Lower lobe of right lung (tissue), 2 donors: ENCODE data around the gene HOXA3. TPM values are rescaled to one million over a fixed set of nuclear protein-coding genes. Genes with fewer than 3 reads are reported as not detected.

Experiments
- ATAC-seq, 2 donors: fragments of 200-7000 bp; cut with Tn5 transposase; one replicate each; pipeline ENCODE4 v1.9.1; 2020 to 2022; ENCODE audit warnings: mild to moderate bottlenecking in 2 of 2, moderate library complexity in 2 of 2
- DNase-seq: peaks from one replicate; pipeline ENCODE4 v3.0.0-alpha.2; 2020
- H3K27ac ChIP-seq: fragments of 200-600 bp; one replicate; pipeline ENCODE4 v1.8.0; 2022
- H3K27me3 ChIP-seq: fragments of 200-600 bp; one replicate; pipeline ENCODE4 v1.8.0; 2022; ENCODE audit warnings: low read depth
- H3K36me3 ChIP-seq: fragments of 200-600 bp; one replicate; pipeline ENCODE4 v1.8.0; 2022; ENCODE audit warnings: mild to moderate bottlenecking
- H3K4me1 ChIP-seq: fragments of 200-600 bp; one replicate; pipeline ENCODE4 v1.8.0; 2022
- H3K4me3 ChIP-seq: fragments of 200-600 bp; one replicate; pipeline ENCODE4 v1.8.0; 2022; ENCODE audit warnings: mild to moderate bottlenecking
- H3K9me3 ChIP-seq: fragments of 200-600 bp; one replicate; pipeline ENCODE4 v1.8.0; 2022
- intact Hi-C: fragments of 100-400 bp; cut with DNase I; formaldehyde crosslinking; loops from one replicate; pipeline ENCODE4 v1.11.0; 2022
- total RNA-seq: library from RNA; stranded (reverse); fragmentation: NEBNext Ultra II Directional; extraction: Animal tissue kit (Norgen Biotek cat#: 25700); gene quantifications from one replicate; pipeline ENCODE4 v1.2.1, GENCODE V29; 2021
- TF ChIP-seq, protein P1 (sequence below): fragments of 200-600 bp; IDR thresholded peaks from one replicate; pipeline ENCODE4 v1.8.0; 2022; ENCODE audit warnings: antibody characterized with exemption, mild to moderate bottlenecking
- donor health status: DM: no; HTN: yes; CAD: no; lungs with severe emphysema.

Gene HOXA3
- total RNA-seq, 1 donor from 2014 or later = 4.6 TPM

DNA sequence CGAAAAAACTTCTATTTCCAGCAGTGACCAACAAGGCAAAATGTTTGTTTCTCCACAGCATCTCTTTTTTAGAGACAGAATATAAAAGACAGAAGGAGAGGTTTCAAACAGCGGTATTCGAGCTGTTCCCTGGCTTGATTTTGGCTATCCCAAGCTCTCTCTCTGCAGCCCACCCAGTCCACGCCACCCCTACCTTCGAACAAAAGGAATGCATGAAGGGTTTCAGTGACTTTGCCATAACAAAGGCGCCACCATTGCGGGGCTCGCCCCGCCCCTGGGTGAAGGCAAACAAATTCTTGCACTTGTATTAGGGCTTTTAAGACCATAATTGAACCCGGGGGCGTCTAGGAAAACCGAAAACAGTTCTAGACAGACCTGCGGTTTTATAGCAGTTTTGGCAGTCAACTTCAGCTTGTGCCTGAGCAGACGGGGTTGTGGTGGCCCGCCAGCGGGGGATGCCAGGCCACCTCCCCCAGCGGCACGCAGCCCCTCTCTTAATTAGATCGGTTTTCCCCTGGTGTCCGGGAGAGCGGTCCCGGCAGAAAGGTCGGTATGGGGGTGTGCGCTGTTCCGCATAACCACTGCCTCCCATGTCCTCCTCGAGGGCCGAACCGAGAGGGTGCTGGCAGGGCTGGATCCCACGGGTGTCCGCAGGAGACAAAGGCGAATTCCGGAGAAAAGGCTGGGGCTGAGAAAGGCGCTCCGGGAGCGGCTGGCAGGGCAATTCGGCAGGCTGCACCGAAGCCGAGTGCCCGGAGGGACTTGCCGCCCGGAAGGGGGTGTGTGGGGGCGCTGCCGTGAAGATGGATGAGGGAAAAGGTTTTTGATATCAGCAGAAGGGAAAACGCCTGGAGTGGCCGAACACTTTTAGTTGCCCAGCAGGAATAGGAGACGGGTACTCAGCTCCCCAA, 35.3 kb upstream of the HOXA3 start:
- Histone ChIP-seq H3K36me3 (no peaks in the 10 kb centered on the region), H3K27ac (no peak overlapping the region), H3K27me3 (peaks cover 100% of the 10 kb centered on the region), H3K4me1 (peaks cover 58% of the 10 kb centered on the region), H3K4me3 (no peak overlapping the region), H3K9me3 (no peaks in the 10 kb centered on the region)
- ATAC-seq (no peak), DNase-seq (no peak)
- intact Hi-C loops = no loop called here
- TF ChIP-seq, protein P1, sequence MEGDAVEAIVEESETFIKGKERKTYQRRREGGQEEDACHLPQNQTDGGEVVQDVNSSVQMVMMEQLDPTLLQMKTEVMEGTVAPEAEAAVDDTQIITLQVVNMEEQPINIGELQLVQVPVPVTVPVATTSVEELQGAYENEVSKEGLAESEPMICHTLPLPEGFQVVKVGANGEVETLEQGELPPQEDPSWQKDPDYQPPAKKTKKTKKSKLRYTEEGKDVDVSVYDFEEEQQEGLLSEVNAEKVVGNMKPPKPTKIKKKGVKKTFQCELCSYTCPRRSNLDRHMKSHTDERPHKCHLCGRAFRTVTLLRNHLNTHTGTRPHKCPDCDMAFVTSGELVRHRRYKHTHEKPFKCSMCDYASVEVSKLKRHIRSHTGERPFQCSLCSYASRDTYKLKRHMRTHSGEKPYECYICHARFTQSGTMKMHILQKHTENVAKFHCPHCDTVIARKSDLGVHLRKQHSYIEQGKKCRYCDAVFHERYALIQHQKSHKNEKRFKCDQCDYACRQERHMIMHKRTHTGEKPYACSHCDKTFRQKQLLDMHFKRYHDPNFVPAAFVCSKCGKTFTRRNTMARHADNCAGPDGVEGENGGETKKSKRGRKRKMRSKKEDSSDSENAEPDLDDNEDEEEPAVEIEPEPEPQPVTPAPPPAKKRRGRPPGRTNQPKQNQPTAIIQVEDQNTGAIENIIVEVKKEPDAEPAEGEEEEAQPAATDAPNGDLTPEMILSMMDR = no peak

DNA sequence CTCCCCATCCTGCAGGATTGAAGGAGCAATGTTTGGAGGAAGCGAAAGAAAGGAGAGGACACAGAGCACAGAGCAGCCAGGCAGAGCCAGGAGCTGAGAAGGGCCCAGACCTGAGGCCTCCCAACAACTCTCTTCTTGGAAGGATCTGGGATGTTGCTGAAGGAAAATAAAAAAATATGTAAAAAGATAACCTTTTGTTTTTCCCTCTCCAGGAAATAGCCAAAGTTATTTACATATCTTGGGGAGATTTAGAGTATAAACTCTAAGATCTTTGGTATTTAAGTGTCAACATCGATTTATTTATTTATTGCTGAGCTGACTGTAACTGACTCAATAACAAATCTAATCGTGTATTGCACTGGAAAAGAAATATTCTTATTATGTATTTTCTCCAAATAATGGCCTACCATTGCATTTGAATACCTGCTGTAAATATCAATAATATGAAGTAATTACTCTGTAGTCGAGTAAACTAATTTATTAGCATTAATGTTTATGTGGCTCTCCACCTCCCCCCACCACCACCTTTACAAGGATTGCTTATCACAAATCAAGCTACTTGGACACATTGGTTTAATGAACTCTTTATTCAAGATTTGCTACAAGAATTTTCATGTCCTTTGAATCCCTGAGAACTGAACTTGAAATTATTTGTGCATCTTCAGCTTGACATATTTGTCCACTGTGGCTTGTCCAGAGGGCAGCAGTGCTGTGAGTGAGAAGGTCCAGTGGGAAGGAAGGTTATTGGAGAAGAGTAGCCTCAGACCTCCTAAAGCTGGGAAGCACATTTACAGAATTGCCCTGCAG, 34.5 kb upstream of the HOXA3 start:
- TF ChIP-seq, protein P1 = no peak
- no peak overlapping the region for H3K4me3 ChIP-seq

DNA sequence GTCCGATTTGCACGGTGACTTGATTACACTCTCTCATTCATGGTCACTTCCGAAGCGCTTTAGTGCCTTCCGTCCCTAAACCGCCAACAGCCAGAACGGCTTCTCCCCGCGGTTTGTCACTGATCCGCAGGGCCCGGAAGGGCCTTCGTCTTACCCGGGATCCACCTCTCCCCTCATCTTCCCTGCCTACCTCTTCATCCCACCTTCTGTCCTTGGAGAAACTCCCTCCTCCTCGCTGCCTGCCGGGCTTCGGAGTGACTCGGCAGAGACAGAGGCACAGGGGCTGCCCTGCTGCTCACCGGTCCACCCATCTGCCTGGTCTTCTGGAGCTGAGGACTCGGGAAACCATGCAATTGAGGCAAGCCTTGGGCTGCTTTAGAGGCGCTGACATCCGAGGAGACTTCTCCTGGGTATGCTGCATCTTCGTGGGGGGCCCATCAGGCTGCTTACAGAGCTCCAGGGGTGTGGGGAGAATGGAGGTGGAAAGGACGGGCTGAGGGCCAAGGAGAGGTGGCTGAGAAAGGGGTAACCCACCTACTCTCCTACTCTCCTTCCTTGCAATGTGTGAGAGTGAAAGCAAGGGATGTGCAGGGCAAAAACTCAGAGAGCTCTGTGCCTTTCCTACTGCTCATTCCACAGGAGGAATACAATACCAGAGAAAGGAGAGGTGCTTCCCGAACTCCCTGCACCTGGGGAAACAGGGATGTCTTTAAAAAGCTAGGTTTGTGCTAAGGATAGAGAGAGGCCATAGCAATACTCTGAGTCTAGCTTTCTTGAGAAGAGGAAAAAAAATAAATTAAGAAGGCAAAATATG, 33.7 kb upstream of the HOXA3 start:
- intact Hi-C loops = no loop called here
- no peak for ATAC-seq
- no peak overlapping the region for H3K4me3 ChIP-seq
- no peaks in the 10 kb centered on the region for H3K36me3 ChIP-seq
- no peak overlapping the region for H3K27ac ChIP-seq
- H3K9me3 ChIP-seq = no peaks in the 10 kb centered on the region
- H3K27me3 ChIP-seq = peaks cover 100% of the 10 kb centered on the region
- DNase-seq = no peak
- peaks cover 47% of the 10 kb centered on the region for H3K4me1 ChIP-seq
- TF ChIP-seq, protein P1 = no peak

More for the DNA sequence above, 34.5 kb upstream of the HOXA3 start:
- ATAC-seq (no peak), DNase-seq (no peak)
- Histone ChIP-seq H3K9me3 (no peaks in the 10 kb centered on the region), H3K4me1 (peaks cover 50% of the 10 kb centered on the region), H3K27me3 (peaks cover 100% of the 10 kb centered on the region), H3K36me3 (no peaks in the 10 kb centered on the region), H3K27ac (no peak overlapping the region)
- intact Hi-C loops = no loop called here

DNA sequence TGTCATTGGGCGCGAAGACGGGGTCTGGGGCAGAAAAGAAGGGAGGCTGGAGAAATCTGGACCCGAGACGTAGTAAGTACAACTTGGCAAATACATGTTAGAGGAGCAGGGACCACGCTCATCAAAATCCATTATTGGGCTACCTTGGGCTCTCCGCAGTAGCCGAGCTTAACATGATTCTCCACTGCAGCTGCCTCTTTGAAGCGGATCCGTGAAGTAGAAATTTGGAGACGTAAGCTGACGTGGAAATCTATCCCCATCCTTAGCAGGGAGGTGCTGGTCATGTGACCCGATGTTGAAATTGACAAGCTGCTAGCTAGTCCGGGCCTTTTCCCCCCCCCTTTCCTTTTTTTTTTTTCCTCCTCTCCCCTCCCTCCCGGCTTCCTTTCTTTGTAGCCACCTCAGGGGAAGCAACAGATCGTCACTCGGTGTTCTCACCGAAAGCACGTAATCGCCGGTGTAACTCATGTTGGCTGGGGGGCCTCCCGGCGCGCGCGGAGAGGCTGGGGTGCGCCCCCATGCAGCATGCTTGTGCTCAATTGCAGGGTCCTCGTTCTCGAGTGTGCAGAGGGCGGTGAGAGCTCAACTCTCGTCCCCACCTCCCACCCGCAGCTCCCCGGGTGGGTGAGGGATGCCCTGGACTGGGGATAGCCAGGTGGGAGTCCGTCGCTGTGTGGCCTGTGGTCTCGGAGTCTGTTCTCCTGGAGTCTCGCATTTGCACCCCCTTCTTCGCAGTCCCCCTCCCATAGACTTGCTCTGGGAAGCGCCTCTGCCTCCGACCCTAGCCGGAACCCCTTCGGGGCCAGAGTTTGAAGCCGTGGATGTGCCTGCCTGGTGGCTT, 32.9 kb upstream of the HOXA3 start, which contains the start of gene HOXA11:
TSS of gene HOXA11 (minus strand) at position 220 of the 841 bp plus-strand sequence. CDS start at position 132, 88 bp downstream.
- H3K36me3 ChIP-seq = no peaks in the 10 kb centered on the region
- peak within 1 kb of the TSS; percentile 40 for H3K4me3 ChIP-seq

More for the DNA sequence above, 32.9 kb upstream of the HOXA3 start, which contains the start of gene HOXA11:
- intact Hi-C loops = no loop called here
- peaks cover 47% of the 10 kb centered on the region for H3K4me1 ChIP-seq
- TF ChIP-seq, protein P1 = no peak
- DNase-seq = no peak
- ATAC-seq = no peak
- H3K27ac ChIP-seq = no peak within 1 kb of the TSS
- no peaks in the 10 kb centered on the region for H3K9me3 ChIP-seq
- H3K27me3 ChIP-seq = peaks cover 99% of the 10 kb centered on the region
